COLO668 (cell line): Measurements from ENCODE around the gene PLIN3.
A peak's percentile ranks its signal among the peaks of the same experiment; 100 is the strongest.
"Not testable (repeated sequence)": the region's sequence is repeated elsewhere in the genome, so short reads cannot be mapped to it uniquely, and the experiment has no call there.

Source experiments
- DNase-seq: peaks from one replicate; lab custom pipeline; 2025; ENCODE audit not compliant: unreplicated experiment; lab: John Stamatoyannopoulos, UW

The PLIN3 gene

DNA sequence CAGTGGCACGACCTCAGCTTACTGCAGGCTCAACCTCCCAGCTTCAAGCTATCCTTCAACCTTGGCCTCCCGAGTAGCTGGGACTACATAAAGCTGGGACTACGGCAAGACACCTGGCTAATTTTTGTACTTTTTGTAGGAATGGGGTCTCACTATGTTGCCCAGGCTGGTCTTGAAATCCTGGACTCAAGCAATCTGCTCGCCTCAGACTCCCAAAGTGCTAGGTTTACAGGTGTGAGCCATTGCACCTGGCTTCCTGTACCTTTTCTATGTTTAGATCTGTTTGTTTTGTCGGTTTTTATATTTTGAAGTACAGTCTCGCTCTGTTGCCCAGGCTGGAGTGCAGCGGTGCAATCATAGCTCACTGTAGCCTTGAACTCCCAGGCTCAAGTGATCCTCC, 18.4 kb downstream of the PLIN3 start:
- DNase-seq: no peak

DNA sequence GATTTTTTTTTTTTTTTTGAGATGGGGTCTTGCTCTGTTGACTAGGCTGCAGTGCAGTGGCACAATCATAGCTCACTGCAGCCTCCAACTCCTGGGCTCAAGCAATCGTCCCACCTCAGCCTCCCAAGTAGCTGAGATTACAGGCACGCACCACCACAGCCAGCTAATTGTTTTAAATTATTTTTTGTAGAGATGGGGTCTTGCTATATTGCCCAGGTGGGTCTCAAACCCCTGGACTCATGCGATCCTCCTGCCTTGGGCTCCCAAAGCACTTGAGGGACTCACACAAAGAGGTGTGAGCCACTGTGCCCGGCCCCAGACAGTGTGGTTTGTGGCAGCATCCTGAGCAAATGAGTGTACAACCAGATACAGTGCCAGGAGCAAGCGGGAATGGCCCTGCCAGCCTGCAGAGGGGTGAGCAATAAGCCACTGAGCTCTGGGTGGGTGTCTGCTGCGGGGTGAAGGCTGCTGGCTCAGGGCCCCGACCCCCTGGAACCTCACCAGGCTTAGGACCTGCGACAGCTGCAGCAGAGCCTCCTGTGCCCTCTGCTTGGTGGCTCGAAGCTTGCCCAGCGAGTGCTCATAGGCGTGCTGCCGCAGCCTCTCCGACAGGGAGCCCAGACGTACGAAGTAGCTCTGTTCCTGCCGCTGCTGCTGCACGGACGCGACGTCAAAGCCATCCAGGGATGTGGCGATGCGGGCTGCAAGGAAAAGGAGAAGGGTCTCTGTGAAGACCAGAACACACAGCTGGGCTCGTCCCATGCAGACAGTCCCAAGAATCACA, 20.1 kb downstream of the PLIN3 start:
- DNase-seq: no peak

DNA sequence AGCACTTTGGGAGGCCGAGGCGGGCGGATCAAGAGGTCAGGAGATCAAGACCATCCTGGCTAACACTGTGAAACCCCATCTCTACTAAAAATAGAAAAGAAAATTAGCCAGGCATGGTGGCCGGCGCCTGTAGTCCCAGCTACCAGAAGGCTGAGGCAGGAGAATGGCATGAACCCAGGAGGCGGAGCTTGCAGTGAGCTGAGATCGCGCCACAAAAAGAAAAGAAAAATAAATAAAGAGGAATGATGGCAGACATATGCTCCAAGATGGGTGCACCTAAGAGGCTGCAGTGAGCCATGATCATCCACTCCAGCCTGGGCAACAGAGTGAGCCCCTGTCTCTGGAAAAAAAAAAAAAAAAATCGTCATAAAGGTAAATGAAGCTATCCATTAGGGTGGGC, 21.5 kb downstream of the PLIN3 start:
- not testable (repeated sequence) for DNase-seq

DNA sequence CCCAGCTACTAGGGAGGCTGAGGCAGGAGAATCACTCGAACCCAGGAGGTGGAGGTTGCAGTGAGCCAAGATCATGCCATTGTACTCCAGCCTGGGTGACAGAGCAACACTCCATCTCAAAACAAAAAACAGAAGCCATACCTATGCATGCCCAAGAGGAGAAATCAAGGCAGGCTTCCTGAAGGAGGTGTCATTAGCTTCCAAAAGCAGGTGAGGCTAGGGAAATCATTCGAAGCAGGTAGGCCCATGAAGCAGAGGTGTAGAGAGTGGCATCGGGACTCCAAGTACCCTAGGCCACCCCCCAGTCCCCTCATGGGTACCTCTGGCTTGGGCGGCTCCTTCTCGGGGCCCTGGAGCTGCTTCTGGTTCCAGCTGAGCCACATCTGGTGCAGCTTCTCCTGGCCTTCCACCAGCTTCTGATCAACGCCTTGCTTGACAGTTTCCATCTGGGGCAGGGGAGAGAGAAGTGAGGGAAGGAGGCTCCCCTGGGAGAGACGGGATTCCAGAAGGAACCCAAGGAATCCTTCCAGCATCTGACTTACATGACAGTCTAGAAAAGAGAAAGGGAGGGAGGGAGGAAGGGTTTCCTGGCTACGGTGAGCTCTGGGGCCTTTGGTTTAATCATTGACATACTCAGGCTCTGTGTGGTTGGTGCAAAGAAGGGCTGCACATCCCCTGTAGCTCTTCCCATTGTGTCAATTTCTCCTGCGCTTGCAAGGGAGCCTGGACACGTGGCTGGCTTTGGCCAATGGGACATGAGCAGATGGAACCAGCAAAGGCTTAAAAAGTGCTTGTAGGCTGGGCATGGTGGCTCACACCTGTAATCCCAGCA, 22.9 kb downstream of the PLIN3 start:
- DNase-seq: peak; percentile 32

DNA sequence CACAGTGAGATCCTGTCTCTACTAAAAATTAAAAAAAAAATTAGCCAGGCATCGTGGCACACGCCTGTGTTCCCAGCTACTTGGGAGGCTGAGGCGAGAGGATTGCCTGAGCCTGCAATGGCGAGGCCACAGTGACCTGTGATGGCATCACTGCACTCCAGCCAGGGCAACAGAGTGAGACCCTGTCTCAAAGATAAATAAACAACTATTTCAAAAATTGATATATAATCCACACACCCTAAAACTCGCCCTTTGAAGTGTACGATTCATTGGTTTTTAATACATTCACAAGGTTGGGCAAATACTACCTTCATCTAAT, 23.9 kb downstream of the PLIN3 start:
- DNase-seq: no peak

DNA sequence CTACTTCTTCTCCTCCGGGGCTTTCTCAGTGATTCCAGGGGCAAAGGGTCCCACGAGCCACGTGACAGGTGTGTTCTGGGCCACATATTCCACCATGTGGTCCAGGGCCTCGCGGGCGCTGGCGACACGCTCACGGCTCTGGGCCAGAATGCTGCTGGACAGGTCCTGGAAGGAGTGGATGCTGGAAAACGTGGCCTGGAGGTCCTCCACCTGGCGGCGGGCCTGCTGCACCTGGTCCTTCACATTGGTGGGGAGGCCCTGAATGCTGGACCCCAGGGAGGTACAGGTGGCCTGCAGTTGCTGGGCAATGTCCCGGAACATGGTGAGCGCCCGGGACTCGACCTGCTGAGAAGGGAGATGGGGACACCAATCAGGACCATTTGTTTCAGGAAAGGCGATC, 28.3 kb downstream of the PLIN3 start:
- no peak for DNase-seq

DNA sequence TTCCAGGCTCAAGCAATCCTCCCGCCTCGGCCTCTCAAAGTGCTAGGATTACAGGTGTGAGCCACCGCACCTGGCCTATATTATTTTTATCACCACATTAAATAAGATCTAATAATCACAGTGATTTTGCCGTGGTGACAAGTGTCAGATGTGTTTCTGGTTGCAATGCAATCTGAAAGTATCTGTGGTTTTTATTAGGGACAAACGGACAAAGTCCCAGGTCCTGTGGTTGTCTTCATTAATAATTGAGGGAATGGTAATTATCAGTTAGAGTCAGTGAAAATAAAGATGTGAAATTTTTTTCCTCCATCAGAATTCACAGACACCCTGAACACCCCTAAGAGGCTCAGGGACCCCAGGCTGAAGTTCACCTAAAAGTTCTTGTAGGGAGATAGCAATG, 34.7 kb downstream of the PLIN3 start:
- DNase-seq: no peak

DNA sequence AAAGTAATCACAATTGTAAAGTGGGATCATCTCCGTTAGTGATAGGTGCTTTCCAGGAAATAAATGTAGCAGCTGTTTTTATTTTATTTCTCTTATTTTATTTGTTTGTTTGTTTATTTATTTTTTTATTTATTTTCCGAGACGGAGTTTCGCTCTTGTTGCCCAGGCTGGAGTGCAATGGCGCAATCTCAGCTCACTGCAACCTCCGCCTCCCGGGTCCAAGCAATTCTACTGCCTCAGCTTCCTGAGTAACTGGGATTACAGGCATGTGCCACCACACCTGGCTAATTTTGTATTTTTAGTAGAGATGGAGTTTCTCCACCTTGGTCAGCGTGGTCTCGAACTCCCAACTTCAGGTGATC, 35.5 kb downstream of the PLIN3 start:
- not testable (repeated sequence) for DNase-seq

DNA sequence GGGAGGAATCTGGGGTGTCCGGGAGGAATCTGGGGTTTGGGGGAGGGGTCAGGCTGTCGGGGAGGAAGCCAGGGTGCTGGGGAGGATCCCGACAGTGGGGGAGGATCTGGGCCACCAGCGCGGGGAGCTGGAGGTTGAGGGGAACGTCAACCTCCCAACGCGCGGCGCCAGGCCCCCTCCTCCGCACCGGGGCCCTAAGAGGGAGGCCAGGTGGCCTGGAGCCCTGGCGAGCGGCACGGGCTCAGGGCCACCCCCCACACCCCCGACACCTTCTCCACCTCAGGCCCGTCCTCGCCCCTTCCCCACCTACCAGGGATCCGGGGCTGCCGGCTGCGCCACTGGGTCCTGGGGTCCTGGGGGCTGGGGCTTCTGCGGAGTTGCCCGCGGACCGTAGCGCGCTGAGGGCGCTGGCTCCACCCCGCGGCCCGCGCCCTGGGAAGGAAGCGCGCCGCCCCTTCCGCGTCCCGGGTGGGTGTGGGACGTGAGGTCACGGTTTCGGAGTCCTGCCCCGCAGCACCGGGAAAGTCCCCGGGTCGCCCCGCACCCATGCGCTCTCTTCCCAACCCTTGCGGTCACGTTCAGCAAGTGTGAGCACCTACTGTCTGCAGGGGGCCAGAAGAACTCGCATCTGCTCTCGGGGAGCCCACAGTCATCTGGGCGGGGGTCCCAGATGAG, 36.0 kb downstream of the PLIN3 start, which contains the start of gene TICAM1:
Gene TICAM1, minus strand, starts transcription at position 409 of the 675 bp plus-strand sequence. CDS start 13,335 bp downstream, outside the sequence.
- peak; percentile 73 for DNase-seq

DNA sequence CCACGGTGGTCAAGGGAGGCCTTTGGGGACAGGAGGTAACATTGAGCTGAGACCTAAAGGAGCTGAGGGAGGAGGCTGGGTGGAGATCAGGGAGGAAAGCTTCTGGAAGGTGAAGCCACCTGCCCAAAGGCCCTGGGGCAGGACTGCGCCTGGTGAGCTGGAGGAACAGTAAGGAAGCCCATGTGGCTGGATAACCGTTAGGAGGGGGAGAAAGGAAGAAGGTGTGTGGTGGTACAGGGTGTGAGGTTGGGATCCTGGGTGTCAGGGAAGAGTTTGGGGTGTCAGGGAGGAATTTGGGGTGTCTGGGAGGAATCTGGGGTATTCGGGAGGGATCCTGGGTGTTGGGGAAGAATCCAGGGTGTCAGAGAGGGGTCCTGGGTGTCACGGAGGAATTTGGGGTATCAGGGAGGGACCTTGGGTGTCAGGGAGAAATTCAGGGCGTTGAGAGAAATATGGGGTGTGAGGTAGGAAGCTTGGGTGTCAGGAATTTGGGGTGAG, 36.6 kb downstream of the PLIN3 start:
- no peak for DNase-seq

DNA sequence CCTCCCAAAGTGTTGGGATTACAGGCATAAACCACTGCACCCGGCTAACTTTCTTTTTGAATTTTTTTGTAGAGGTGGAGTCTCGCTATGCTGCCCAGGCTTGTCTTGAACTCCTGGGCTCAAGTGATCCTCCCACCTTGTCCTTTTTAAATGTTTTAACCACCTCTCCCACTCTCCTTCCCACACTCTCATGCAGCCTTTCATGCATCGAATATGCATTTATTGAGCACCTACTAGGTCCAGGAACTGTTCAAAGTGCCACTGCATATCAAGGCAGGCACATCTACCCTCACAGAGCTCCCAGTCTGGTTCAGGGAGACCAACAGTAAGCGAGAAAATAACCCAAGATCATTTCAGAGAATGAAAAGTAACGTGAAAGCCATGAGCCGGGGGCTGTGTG, 37.1 kb downstream of the PLIN3 start:
- DNase-seq: no peak

DNA sequence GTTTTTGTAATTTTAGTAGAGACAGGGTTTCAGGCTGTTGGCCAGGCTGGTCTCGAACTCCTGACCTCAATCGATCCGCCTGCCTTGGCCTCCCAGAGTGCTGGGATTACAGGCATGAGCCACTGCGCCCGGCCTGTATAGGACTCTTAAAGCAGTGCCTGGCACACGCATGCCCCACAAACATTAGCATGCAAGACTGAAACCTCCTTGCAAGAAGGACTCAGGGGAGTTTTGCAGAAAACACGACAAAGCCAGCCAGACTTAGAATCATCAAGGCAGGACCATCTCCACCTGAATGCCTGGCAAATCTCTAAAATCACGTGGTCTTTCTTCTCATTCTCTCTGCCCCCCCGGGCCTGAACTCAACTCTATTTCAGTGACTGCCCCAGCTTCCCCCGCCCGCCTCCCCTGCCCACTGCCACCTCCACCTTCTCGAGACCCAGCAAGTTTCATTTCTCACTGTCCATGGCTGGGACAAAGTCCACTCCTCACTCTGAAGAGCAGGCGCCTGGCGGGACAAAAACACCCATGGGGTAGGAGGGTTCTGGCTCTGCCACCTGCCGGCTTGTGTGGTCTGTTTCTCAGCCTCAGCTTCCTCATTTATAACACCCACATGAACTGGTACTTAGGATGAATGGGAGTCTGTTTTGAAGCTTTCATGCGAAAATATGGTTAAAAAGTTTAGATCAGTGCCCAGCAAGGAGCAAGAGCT, 38.3 kb downstream of the PLIN3 start:
- peak; percentile 47 for DNase-seq

DNA sequence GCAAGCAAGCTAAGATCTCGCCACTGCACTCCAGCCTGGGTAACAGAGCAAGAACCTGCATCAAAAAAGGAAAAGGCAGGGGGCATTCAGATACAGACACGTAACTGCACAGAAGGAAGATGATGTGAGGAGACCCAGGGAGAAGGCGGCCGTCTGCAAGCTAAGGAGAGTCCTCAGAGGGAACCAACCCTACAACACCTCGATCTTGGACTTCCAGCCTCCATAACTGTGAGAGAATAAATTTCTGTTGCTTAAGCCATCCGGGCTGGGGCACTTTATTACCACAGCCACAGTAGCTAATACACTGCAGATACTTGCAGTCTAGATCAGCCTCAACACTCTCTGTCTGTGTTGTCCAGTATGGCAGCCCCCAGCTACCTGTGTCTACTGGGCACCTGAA, 43.9 kb downstream of the PLIN3 start:
- DNase-seq: no peak

DNA sequence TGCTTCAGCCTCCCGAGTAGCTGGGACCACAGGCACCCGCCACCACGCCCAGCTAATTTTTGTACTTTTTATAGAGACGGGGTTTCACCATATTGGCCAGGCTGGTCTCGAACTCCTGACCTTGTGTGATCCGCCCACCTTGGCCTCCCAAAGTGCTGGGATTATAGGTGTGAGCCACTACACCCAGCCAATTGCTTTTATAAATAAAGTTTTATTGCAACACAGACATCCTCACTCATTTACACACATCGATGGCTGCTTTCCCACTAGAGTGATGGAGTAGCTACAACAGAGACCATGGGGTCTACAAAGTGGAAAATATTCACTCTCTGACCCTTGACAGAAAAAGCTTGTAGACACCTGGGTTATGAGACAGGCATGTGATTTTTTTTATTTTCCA, 45.1 kb downstream of the PLIN3 start:
- not testable (repeated sequence) for DNase-seq

DNA sequence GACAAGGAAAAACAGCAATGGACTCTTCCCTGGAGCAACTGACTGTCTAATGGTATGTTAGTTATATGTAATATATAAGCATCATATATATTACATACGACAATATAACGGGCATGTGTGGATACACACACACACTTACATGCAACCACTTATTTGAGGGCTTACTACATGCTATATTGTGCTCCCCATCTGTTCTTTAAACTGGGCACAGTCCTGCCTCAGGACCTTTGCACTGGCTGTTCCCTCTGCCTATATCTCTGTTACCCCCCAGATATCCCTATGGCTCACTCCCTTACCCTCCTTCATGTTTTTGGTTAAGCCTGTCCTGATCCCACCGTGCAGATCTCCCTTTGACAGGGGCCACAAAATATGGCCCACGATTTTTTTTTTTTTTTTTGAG, 46.2 kb downstream of the PLIN3 start:
- DNase-seq: no peak

DNA sequence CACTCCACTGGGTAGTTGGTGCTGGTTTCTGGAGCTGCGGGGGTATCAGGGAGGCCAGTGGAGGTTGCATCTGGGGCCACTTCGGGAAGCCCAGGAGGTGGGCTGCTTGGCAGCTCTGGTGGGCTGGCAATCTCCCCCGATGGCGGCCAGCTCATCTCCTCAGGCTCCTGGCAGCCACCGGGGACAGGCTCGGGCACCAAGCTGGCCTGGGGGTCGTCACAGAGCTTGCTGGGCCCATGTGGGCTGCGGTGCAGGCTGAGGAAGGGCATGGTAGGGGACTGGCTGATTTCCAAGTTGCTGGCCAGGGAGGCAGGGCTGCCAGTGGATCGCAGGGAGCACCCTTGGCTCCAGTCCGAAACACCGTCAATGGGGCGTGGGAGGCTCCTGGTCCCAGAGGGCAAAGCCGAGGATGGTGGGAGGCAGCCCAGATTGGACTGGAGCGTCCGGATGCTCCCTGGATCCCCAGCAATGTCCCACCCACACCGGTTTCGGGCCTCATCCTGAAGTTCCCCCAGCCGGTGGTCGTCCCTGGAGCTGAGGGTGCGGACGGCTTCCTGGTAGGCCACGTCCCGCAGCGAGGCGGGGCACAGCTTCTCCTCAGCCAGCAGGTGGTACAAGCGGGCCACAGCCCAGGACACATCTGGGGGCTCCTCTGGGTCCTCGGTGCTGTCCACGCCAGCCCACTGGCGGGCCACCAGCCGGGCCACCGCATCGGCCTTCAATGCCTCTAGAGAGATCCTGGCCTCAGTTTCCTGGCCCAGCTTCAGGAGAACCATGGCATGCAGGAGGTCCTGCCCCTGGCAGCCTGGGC, 49.8 kb downstream of the PLIN3 start:
- DNase-seq: no peak

DNA sequence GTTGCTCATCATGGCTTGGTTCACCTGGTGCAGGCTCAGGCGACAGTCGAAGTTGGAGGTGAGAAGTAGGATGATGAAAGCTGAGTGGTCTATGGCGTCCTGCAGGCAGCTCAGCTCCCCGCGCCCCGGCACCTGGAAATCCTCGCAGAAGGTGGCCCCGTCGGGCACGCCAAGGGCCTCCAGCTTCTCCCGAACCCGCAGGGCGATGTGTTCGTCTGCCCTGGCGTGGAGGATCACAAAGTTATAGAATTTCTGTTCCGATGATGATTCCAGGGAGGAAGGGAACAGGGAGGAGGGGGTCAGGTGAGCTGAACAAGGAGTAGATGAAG, 50.6 kb downstream of the PLIN3 start:
- no peak for DNase-seq

DNA sequence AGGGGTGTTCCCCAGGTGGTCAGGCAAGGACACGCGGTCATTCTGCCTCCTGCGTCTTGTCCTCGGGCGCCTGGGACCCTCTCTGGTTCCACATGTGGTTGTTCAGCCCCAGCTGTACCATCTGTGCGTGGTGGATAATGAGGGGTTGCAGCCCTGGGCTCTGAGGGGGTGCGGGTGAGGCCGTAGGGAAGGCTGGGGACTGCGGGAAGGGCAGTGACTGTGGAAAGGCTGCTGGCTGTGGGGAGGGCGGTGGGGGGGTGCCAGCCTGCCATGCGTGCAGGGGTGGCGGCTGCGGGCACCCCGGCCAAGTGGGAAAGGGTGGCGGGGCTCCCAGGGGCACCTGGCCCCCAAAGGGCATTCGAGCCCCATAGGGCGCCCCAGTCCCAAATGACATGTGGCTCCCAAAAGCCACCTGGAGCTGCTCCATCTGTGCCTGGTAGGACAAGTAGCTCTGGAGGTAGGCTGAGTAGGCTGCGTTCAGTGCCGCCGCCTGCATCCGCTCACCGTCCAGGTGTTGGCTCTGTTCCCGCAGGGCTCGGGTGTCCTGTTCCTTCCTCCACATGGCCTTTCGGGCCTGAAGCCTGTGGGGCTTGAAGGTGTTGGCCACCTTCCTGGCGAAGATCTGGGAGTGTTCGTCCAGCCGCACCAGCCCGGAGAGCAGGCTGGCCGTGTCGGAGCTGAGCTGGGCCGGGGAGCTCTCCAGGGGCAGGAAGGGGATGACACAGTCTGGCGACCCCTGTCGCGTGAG, 51.1 kb downstream of the PLIN3 start:
- peak; percentile 24 for DNase-seq

DNA sequence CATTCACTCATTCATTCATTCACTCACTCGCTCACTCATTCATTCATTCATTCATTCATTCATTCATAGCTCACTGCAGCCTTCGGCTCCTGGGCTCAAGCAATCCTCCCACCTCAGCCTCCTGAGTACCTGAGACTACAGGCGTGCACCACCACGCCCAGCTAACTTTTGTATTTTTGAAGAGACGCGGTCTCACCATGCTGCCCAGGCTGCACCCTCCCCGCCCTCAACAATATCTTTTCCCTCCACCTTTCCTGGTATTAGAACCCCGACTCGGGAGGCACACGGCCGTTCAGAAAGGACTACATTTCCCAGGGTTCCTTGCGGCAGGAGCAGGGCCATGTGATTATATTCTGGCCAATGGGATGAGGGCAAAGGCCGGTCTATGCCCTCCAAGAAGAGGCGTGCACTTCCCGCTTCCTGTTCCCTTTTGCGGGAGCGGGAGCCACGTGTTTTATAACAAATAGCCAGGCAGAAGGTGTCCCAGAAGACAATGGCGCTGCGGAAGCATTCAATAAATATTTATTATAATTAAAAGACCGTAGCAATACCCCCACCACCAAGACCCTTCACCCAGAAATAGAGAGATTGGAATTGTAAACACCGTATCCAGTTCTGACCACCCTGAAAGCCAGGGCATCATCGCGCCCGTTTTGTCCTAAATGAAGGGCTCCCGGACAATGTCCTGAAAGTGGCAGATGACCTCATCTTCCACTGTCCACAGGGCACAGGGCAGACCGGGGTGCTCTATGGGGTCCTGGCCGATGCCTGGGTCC, 51.9 kb downstream of the PLIN3 start:
- DNase-seq: peak; percentile 92
